ENCODE data around the gene TAB2. TPM values are rescaled to one million over a fixed set of nuclear protein-coding genes. Genes with fewer than 3 reads are reported as not detected.

Gene TAB2
- total RNA-seq, 1 donor from 2014 or later: 57.6 TPM

Other genes starting within 250 kb of the TAB2 start
- gene SUMO4, start 82.5 kb downstream of the TAB2 start, total RNA-seq: 0.32 TPM
- 0.42 TPM for gene ZC3H12D, start 167.3 kb downstream of the TAB2 start, total RNA-seq
- 15.6 TPM for gene PPIL4, start 228.3 kb downstream of the TAB2 start, total RNA-seq
- 55.2 TPM for gene GINM1, start 248.7 kb downstream of the TAB2 start, total RNA-seq